HEK293 (cell line): ENCODE results near the gene SETD2.
A peak's percentile ranks its signal among the peaks of the same experiment; 100 is the strongest.

Experiments
- CTCF ChIA-PET: fragments of 350-600 bp; formaldehyde crosslinking; extraction: SDS; loops from one replicate; lab custom pipeline; 2021; ENCODE audit warnings: antibody characterized with exemption; lab: Yijun Ruan, JAX
- POLR2A ChIA-PET: fragments of 300-600 bp; formaldehyde crosslinking; extraction: SDS; loops from one replicate; lab custom pipeline; 2020; ENCODE audit warnings: antibody characterized with exemption, inconsistent platforms; lab: Yijun Ruan, JAX
- H3K27ac ChIP-seq: fragments of 200-500 bp; sonication (Bioruptor generic); 2 replicates; pipeline ENCODE4 v1.5.1; 2014; ENCODE audit warnings: low read depth, low read length, control low read depth, inconsistent platforms; ENCODE audit errors: extremely low read depth
- H3K36me3 ChIP-seq, 2 experiments: fragments of 200-500 bp in 1 of 2; sonication (Bioruptor generic) in 1 of 2; 1 replicate in 1 of 2; 2 replicates in 1 of 2; pipeline ENCODE4 v1.5.1; 2014 to 2017; ENCODE audit warnings: inconsistent platforms in 2 of 2, low read length in 2 of 2; ENCODE audit not compliant: control insufficient read depth in 2 of 2, insufficient read depth in 1 of 2
- H3K4me1 ChIP-seq: fragments of 200-500 bp; sonication (Bioruptor generic); 2 replicates; pipeline ENCODE4 v1.5.1; 2014; ENCODE audit warnings: mild to moderate bottlenecking, low read length, inconsistent platforms; ENCODE audit not compliant: control insufficient read depth, insufficient read depth
- H3K4me3 ChIP-seq: 2 replicates; pipeline ENCODE4 v1.5.1; 2011; ENCODE audit warnings: low read depth, mild to moderate bottlenecking, control low read depth, low read length, moderate library complexity
- H3K9me3 ChIP-seq: fragments of 200-500 bp; sonication (Bioruptor generic); 2 replicates; pipeline ENCODE4 v1.5.1; 2014; ENCODE audit warnings: low read depth, low read length, inconsistent platforms; ENCODE audit not compliant: control insufficient read depth, insufficient read depth
- CTCF ChIP-seq: fragments of 450-650 bp; formaldehyde crosslinking; IDR thresholded peaks from 2 replicates; pipeline ENCODE4 v1.5.1; 2016; ENCODE audit warnings: missing biosample characterization, missing genetic modification characterization
- GFI1B ChIP-seq: fragments of 450-650 bp; formaldehyde crosslinking; IDR thresholded peaks from 2 replicates; pipeline ENCODE4 v1.5.1; 2016; ENCODE audit warnings: missing biosample characterization, missing genetic modification characterization
- GLIS2 ChIP-seq: fragments of 450-650 bp; formaldehyde crosslinking; IDR thresholded peaks from 2 replicates; pipeline ENCODE4 v1.5.1; 2016; ENCODE audit warnings: missing biosample characterization, missing genetic modification characterization
- KLF1 ChIP-seq: fragments of 450-650 bp; formaldehyde crosslinking; IDR thresholded peaks from 2 replicates; pipeline ENCODE4 v1.5.1; 2016; ENCODE audit warnings: missing biosample characterization, missing genetic modification characterization
- KLF16 ChIP-seq: fragments of 450-650 bp; formaldehyde crosslinking; IDR thresholded peaks from 2 replicates; pipeline ENCODE4 v1.5.1; 2017; ENCODE audit warnings: missing biosample characterization, missing genetic modification characterization
- KLF8 ChIP-seq: fragments of 450-650 bp; formaldehyde crosslinking; IDR thresholded peaks from 2 replicates; pipeline ENCODE4 v1.5.1; 2016; ENCODE audit warnings: missing biosample characterization, missing genetic modification characterization
- KLF9 ChIP-seq: fragments of 450-650 bp; formaldehyde crosslinking; IDR thresholded peaks from 2 replicates; pipeline ENCODE4 v1.5.1; 2016; ENCODE audit warnings: missing biosample characterization, missing genetic modification characterization, low read depth
- OVOL3 ChIP-seq: fragments of 450-650 bp; formaldehyde crosslinking; IDR thresholded peaks from 2 replicates; pipeline ENCODE4 v1.5.1; 2016; ENCODE audit warnings: missing biosample characterization, missing genetic modification characterization
- WT1 ChIP-seq: fragments of 450-650 bp; formaldehyde crosslinking; IDR thresholded peaks from 2 replicates; pipeline ENCODE4 v1.5.1; 2016; ENCODE audit warnings: missing biosample characterization, missing genetic modification characterization
- YY1 ChIP-seq: fragments of 450-650 bp; formaldehyde crosslinking; IDR thresholded peaks from 2 replicates; pipeline ENCODE4 v1.5.1; 2018; ENCODE audit warnings: missing biosample characterization, missing genetic modification characterization
- ZBTB1 ChIP-seq: fragments of 450-650 bp; formaldehyde crosslinking; IDR thresholded peaks from 2 replicates; pipeline ENCODE4 v1.5.1; 2016; ENCODE audit warnings: missing biosample characterization, missing genetic modification characterization
- ZBTB48 ChIP-seq: fragments of 450-650 bp; formaldehyde crosslinking; IDR thresholded peaks from 2 replicates; pipeline ENCODE4 v1.5.1; 2016; ENCODE audit warnings: missing biosample characterization, missing genetic modification characterization
- ZEB2 ChIP-seq: fragments of 450-650 bp; formaldehyde crosslinking; IDR thresholded peaks from 2 replicates; pipeline ENCODE4 v1.5.1; 2016; ENCODE audit warnings: missing biosample characterization, missing genetic modification characterization
- ZFHX2 ChIP-seq: fragments of 450-650 bp; formaldehyde crosslinking; conservative IDR thresholded peaks from 2 replicates; pipeline ENCODE4 v1.5.1; 2016; ENCODE audit warnings: missing biosample characterization, missing genetic modification characterization
- ZNF155 ChIP-seq: fragments of 450-650 bp; formaldehyde crosslinking; IDR thresholded peaks from 2 replicates; pipeline ENCODE4 v1.5.1; 2016; ENCODE audit warnings: missing biosample characterization, missing genetic modification characterization
- ZNF2 ChIP-seq: fragments of 450-650 bp; formaldehyde crosslinking; IDR thresholded peaks from 2 replicates; pipeline ENCODE4 v1.5.1; 2016; ENCODE audit warnings: missing biosample characterization, missing genetic modification characterization
- ZNF302 ChIP-seq: fragments of 450-650 bp; formaldehyde crosslinking; IDR thresholded peaks from 2 replicates; pipeline ENCODE4 v1.5.1; 2016; ENCODE audit warnings: missing biosample characterization, missing genetic modification characterization, low read depth
- ZNF404 ChIP-seq: fragments of 450-650 bp; formaldehyde crosslinking; IDR thresholded peaks from 2 replicates; pipeline ENCODE4 v1.5.1; 2017; ENCODE audit warnings: missing biosample characterization, missing genetic modification characterization
- ZNF473 ChIP-seq: fragments of 450-650 bp; formaldehyde crosslinking; IDR thresholded peaks from 2 replicates; pipeline ENCODE4 v1.5.1; 2017; ENCODE audit warnings: missing biosample characterization, missing genetic modification characterization
- ZNF600 ChIP-seq: fragments of 450-650 bp; formaldehyde crosslinking; IDR thresholded peaks from 2 replicates; pipeline ENCODE4 v1.5.1; 2016; ENCODE audit warnings: missing biosample characterization, missing genetic modification characterization
- ZNF654 ChIP-seq: fragments of 450-650 bp; formaldehyde crosslinking; IDR thresholded peaks from 2 replicates; pipeline ENCODE4 v1.5.1; 2016; ENCODE audit warnings: low read depth, missing biosample characterization, missing genetic modification characterization
- ZNF692 ChIP-seq: fragments of 450-650 bp; formaldehyde crosslinking; IDR thresholded peaks from 2 replicates; pipeline ENCODE4 v1.5.1; 2016; ENCODE audit warnings: missing biosample characterization, missing genetic modification characterization
- ZNF776 ChIP-seq: fragments of 450-650 bp; formaldehyde crosslinking; IDR thresholded peaks from 2 replicates; pipeline ENCODE4 v1.5.0; 2017; ENCODE audit warnings: missing biosample characterization, missing genetic modification characterization, borderline replicate concordance
- ZNF792 ChIP-seq: fragments of 450-650 bp; formaldehyde crosslinking; IDR thresholded peaks from 2 replicates; pipeline ENCODE4 v1.5.1; 2016; ENCODE audit warnings: missing biosample characterization, missing genetic modification characterization
- ZSCAN23 ChIP-seq: fragments of 450-650 bp; formaldehyde crosslinking; IDR thresholded peaks from 2 replicates; pipeline ENCODE4 v1.5.1; 2016; ENCODE audit warnings: missing biosample characterization, missing genetic modification characterization

Gene SETD2

GRCh38 chr3:46998121-46998851, 165.6 kb downstream of the SETD2 start:
- ChIA-PET CTCF (interaction anchor here (0.6 to 2.1 kb wide), 22 partner anchors 8 to 750 kb away, joined by 3 to 15 read pairs (median 3); partner anchors contain the start of genes CCDC12 and NBEAL2), POLR2A (interaction anchor here (0.9 kb wide), 1 partner anchor 9 kb away, joined by 3 read pairs; no protein-coding TSS in a partner anchor)
- Histone ChIP-seq H3K9me3 (no peaks in the 10 kb centered on the region), H3K27ac (no peak overlapping the region), H3K4me3 (no peak overlapping the region), H3K4me1 (no peaks in the 10 kb centered on the region), H3K36me3 (peaks cover 0 to 70% of the 10 kb centered on the region in 2 experiments; a peak in 1 of 3 replicates)
- 0 out of 2 replicates have a peak, but pooled peaks have one; percentile 16 for TF ChIP-seq GLIS2
- no peak; the same call in 1 of the 2 replicates for TF ChIP-seq KLF8 (tag by site-specific recombination)
- no peak for TF ChIP-seq ZEB2
- no peak for TF ChIP-seq ZNF692 (tag by site-specific recombination)
- no peak for TF ChIP-seq ZNF776 (tag by site-specific recombination)
- peak; percentile 28 for TF ChIP-seq ZNF654 (tag by site-specific recombination)
- TF ChIP-seq ZBTB48 (tag by site-specific recombination): no peak
- TF ChIP-seq ZFHX2 (tag by site-specific recombination): 0 out of 2 replicates have a peak, but pooled peaks have one; percentile 12
- 0 out of 2 replicates have a peak, but pooled peaks have one; percentile 32 for TF ChIP-seq KLF1 (tag by site-specific recombination)
- TF ChIP-seq ZNF600 (tag by site-specific recombination): peak; percentile 62
- peak; percentile 66 for TF ChIP-seq CTCF
- TF ChIP-seq ZNF792 (tag by site-specific recombination): no peak
- no peak for TF ChIP-seq ZBTB1
- no peak for TF ChIP-seq KLF9 (tag by site-specific recombination)
- no peak for TF ChIP-seq ZNF302
- peak; percentile 44; the same call in 1 of the 2 replicates for TF ChIP-seq ZNF2 (tag by site-specific recombination)

- H3K4me1 ChIP-seq: no peaks in the 10 kb centered on the region
- CTCF ChIA-PET: interaction anchor here (0.6 to 2.1 kb wide), 14 partner anchors 9 to 510 kb away, joined by 3 to 15 read pairs (median 3); partner anchors contain the start of gene NBEAL2
- POLR2A ChIA-PET: no interaction called here
- H3K4me3 ChIP-seq: no peak overlapping the region
- no peak overlapping the region for H3K27ac ChIP-seq
- peaks cover 0 to 62% of the 10 kb centered on the region in 2 experiments; a peak in 1 of 3 replicates for H3K36me3 ChIP-seq
- TF ChIP-seq ZSCAN23 (tag by site-specific recombination) (no peak), WT1 (tag by site-specific recombination) (no peak), YY1 (tag by site-specific recombination) (no peak), ZNF404 (tag by site-specific recombination) (no peak), KLF16 (tag by site-specific recombination) (no peak), OVOL3 (tag by site-specific recombination) (no peak), ZNF473 (no peak), ZNF155 (tag by site-specific recombination) (no peak), GFI1B (tag by site-specific recombination) (no peak)
- no peaks in the 10 kb centered on the region for H3K9me3 ChIP-seq
Measured at GRCh38 chr3:46997453-46998091, 166.3 kb downstream of the SETD2 start.
